ENCODE results near the gene OR4C6.
A peak's percentile ranks its signal among the peaks of the same experiment; 100 is the strongest.

The OR4C6 gene

GRCh38 chr11:55661901-55662300 is at the start of gene OR4C6:
OR4C6 (plus strand) TSS chr11:55662201; CDS start chr11:55665167, 2,966 bp downstream.
- no peak for DNase-seq

- DNase-seq = no peak
Observed at GRCh38 chr11:55624531-55624930, 37.5 kb upstream of the OR4C6 start.

- DNase-seq = no peak
Observed at GRCh38 chr11:55634813-55635212, 27.2 kb upstream of the OR4C6 start, which contains the start of gene OR4P4. OR4P4 (plus strand) TSS chr11:55635113.

- no peak for DNase-seq
Observed at GRCh38 chr11:55648027-55648426, 14.0 kb upstream of the OR4C6 start, which contains the start of gene OR4S2. OR4S2 (plus strand) TSS chr11:55648327; CDS start chr11:55650904, 2,577 bp downstream.

- DNase-seq = no peak
Observed at GRCh38 chr11:55652560-55652959, 9.4 kb upstream of the OR4C6 start.

GRCh38 chr11:55655096-55655495 is 6.9 kb upstream of the OR4C6 start:
- no peak for DNase-seq

- DNase-seq = no peak
Observed at GRCh38 chr11:55658031-55658573, 3.9 kb upstream of the OR4C6 start.

GRCh38 chr11:55658608-55659007 is 3.4 kb upstream of the OR4C6 start:
- DNase-seq = no peak

- DNase-seq = no peak
Observed at GRCh38 chr11:55669376-55669775, 7.4 kb downstream of the OR4C6 start.

- no peak for DNase-seq
Observed at GRCh38 chr11:55673860-55674259, 11.9 kb downstream of the OR4C6 start.

GRCh38 chr11:55697817-55698216 is 35.8 kb downstream of the OR4C6 start:
- no peak for DNase-seq

GRCh38 chr11:55701429-55701828 is 39.4 kb downstream of the OR4C6 start:
- DNase-seq = no peak

- peak; percentile 1 for DNase-seq
Observed at GRCh38 chr11:55707029-55707428, 45.0 kb downstream of the OR4C6 start.

- DNase-seq = no peak
Observed at GRCh38 chr11:55714982-55715888, 53.2 kb downstream of the OR4C6 start.

Data from NCI-H524 treated with DMSO at 0.1 percent for 48 hours (cell line).